Measurements from ENCODE around the gene PRND. TPM values are rescaled to one million over a fixed set of nuclear protein-coding genes. Genes with fewer than 3 reads are reported as not detected.

Gene PRND
- total and polyA plus RNA-seq, 4 experiments from 2014 or later = 0.04 TPM; not detected in 3

DNA sequence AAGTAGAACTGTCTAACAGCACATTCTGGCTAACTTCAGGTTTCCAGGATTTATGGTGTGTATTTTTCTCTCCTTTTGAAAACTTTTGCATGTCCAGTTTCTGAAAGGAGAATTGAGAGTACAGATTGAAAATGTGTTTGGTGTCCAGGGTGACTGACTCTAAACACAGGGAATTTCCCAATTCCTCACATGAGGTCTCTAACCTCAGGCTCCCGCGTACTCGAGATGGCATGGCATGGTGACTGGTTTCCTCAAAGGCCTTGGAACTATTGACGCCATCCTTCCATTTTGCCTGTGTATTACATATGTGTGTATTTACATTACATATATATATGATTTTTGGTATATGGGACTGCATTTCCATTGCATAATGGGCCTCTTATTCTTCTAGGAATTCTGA is 52.5 kb downstream of the PRND start:
- no peak for DNase-seq
- ChIA-PET CTCF (ENCODE audit: partially characterized antibody) (no interaction called here), POLR2A (ENCODE audit: partially characterized antibody) (no interaction called here)
- intact Hi-C loops (cut with micrococcal nuclease) = no loop called here
- peaks cover 0 to 4% (median 2%) of the 10 kb centered on the region in 4 donors for H3K4me1 Mint-ChIP-seq
- H3K4me3 Mint-ChIP-seq = no peak overlapping the region
- Histone ChIP-seq H3K4me3 (ENCODE audit: low read length in 2 of 2) (no peak overlapping the region), H3K36me3 (ENCODE audit: insufficient read depth, low read length) (no peaks in the 10 kb centered on the region), H3K4me1 (ENCODE audit: insufficient read depth, low read length) (no peaks in the 10 kb centered on the region), H3K27me3 (ENCODE audit: insufficient read depth, low read length) (no peaks in the 10 kb centered on the region), H3K9me3 (ENCODE audit: control insufficient read depth in 1 of 2, low read length in 2 of 2) (peaks cover 3 to 6% of the 10 kb centered on the region in 2 donors), H3K27ac (ENCODE audit: low read depth, low read length) (no peak overlapping the region)
- no peaks in the 10 kb centered on the region for H3K27me3 Mint-ChIP-seq
- peaks cover 8 to 30% (median 26%) of the 10 kb centered on the region in 8 donors for H3K9me3 Mint-ChIP-seq
- H3K27ac Mint-ChIP-seq = no peak overlapping the region
- H3K36me3 Mint-ChIP-seq = peaks cover 11 to 16% of the 10 kb centered on the region in 2 donors

- Histone ChIP-seq H3K36me3 (ENCODE audit: insufficient read depth, low read length) (no peaks in the 10 kb centered on the region), H3K27me3 (ENCODE audit: insufficient read depth, low read length) (no peaks in the 10 kb centered on the region), H3K27ac (ENCODE audit: low read depth, low read length) (no peak overlapping the region), H3K9me3 (ENCODE audit: control insufficient read depth in 1 of 2, low read length in 2 of 2) (peaks cover 3 to 6% of the 10 kb centered on the region in 2 donors), H3K4me3 (ENCODE audit: low read length in 2 of 2) (no peak overlapping the region), H3K4me1 (ENCODE audit: insufficient read depth, low read length) (no peaks in the 10 kb centered on the region)
- Mint-ChIP-seq H3K27me3 (no peaks in the 10 kb centered on the region), H3K4me1 (peaks cover 3 to 5% (median 4%) of the 10 kb centered on the region in 4 donors), H3K27ac (no peak overlapping the region), H3K36me3 (peaks cover 9 to 14% of the 10 kb centered on the region in 2 donors), H3K9me3 (peaks cover 6 to 28% (median 23%) of the 10 kb centered on the region in 8 donors), H3K4me3 (peak overlapping the region in 1 of 8 donors; percentile 46)
- intact Hi-C loops (cut with micrococcal nuclease) = no loop called here
- ChIA-PET POLR2A (ENCODE audit: partially characterized antibody) (no interaction called here), CTCF (ENCODE audit: partially characterized antibody) (no interaction called here)
- no peak for DNase-seq
Measured at GRCh38 chr20:4775322-4776078, 53.8 kb downstream of the PRND start.

GRCh38 chr20:4776079-4776630 is 54.4 kb downstream of the PRND start:
- peaks cover 3 to 9% (median 6%) of the 10 kb centered on the region in 4 donors for H3K4me1 Mint-ChIP-seq
- Histone ChIP-seq H3K9me3 (ENCODE audit: control insufficient read depth in 1 of 2, low read length in 2 of 2) (peaks cover 3 to 6% of the 10 kb centered on the region in 2 donors), H3K36me3 (ENCODE audit: insufficient read depth, low read length) (peaks cover under 1% of the 10 kb centered on the region), H3K4me1 (ENCODE audit: insufficient read depth, low read length) (no peaks in the 10 kb centered on the region), H3K4me3 (ENCODE audit: low read length in 2 of 2) (no peak overlapping the region), H3K27me3 (ENCODE audit: insufficient read depth, low read length) (no peaks in the 10 kb centered on the region), H3K27ac (ENCODE audit: low read depth, low read length) (no peak overlapping the region)
- no peaks in the 10 kb centered on the region for H3K27me3 Mint-ChIP-seq
- peaks cover 0 to 21% (median 17%) of the 10 kb centered on the region in 8 donors for H3K9me3 Mint-ChIP-seq
- H3K36me3 Mint-ChIP-seq = peaks cover 6 to 8% of the 10 kb centered on the region in 2 donors
- peak overlapping the region in 1 of 7 donors; percentile 36 for H3K27ac Mint-ChIP-seq
- CTCF ChIA-PET (ENCODE audit: partially characterized antibody) = no interaction called here
- H3K4me3 Mint-ChIP-seq = peak overlapping the region in 1 of 8 donors; percentile 46
- POLR2A ChIA-PET (ENCODE audit: partially characterized antibody) = interaction anchor here (1.6 kb wide), 1 partner anchor 38 kb away, joined by 5 read pairs; no protein-coding TSS in a partner anchor
- intact Hi-C loops (cut with micrococcal nuclease) = no loop called here
- no peak for DNase-seq

Other genes starting within 250 kb of the PRND start
- gene PRNP, start 35.5 kb upstream of the PRND start, total RNA-seq = 10 to 100 TPM; 64.1 to 67.6 TPM
- gene PRNP, start 35.5 kb upstream of the PRND start, polyA plus RNA-seq = 100 to 1,000 TPM; 130 to 160 TPM
- gene RASSF2, start 101.7 kb downstream of the PRND start, total RNA-seq = 10 to 100 TPM; 33.9 to 37.1 TPM
- gene RASSF2, start 101.7 kb downstream of the PRND start, polyA plus RNA-seq = 10 to 100 TPM; 35.2 to 46.0 TPM

Data from CD4-positive, alpha-beta memory T cell (primary cell).